Measurements from ENCODE around the gene PRELID2. TPM values are rescaled to one million over a fixed set of nuclear protein-coding genes. Genes with fewer than 3 reads are reported as not detected.

Gene PRELID2
- total RNA-seq, 2 donors from 2014 or later, result 6.7 to 14.3 TPM

DNA sequence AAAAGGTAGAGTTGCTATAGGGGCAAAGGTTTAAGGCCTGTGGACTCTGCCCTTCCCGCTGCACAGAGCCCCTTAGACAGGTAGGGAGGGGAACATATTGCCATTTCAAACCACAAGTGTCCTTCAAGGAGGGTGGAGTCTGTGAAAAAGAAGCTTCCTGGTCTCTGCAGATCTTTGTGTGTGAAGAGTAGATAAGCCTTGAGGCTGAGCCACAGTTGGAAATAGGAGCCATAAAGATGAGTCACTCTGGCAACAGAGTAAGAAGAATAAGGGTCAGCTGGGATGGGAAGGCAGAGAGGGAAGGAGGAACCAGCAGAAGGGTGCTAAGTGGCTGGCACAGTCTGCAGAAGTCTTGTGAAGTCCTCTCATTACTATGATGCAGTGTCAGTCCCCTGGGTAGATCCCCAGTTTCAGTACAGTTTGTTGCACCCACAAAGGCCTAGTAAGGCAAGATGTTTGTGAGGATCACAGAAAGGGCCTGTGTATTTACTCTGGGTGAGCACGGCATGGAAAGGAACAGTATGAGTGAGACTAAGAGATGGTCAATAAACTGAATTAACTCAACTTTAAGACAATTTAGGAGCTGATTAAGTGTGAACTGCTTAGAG is 19.6 kb upstream of the PRELID2 start:
- Mint-ChIP-seq H3K36me3 (ENCODE audit: low read depth) (no peaks in the 10 kb centered on the region), H3K27ac (peak overlapping the region; percentile 40), H3K4me1 (peaks cover 16% of the 10 kb centered on the region), H3K27me3 (ENCODE audit: insufficient read depth) (peaks cover 4% of the 10 kb centered on the region), H3K4me3 (no peak overlapping the region), H3K9me3 (no peaks in the 10 kb centered on the region)
- Histone ChIP-seq H3K4me1 (ENCODE audit: control insufficient read depth, insufficient read depth, low read length) (peaks cover 18% of the 10 kb centered on the region), H3K27me3 (ENCODE audit: control insufficient read depth, insufficient read depth, low read length, poor library complexity, severe bottlenecking) (no peaks in the 10 kb centered on the region), H3K4me3 (ENCODE audit: low read length) (no peak overlapping the region), H3K27ac (ENCODE audit: low read depth, low read length) (no peak overlapping the region), H3K9me3 (ENCODE audit: control insufficient read depth, low read length) (no peaks in the 10 kb centered on the region), H3K36me3 (ENCODE audit: control insufficient read depth, insufficient read depth, low read length) (no peaks in the 10 kb centered on the region), H3K9ac (ENCODE audit: extremely low read depth, low read length, poor library complexity, severe bottlenecking) (no peak overlapping the region)
- DNase-seq, result peak; percentile 68
- no peak for TF ChIP-seq CTCF (conservative IDR thresholded peaks at IDR 0.05)
- 67 to 87% methylated on average over 1 to 2 of the region's 2 CpGs for WGBS, 2 experiments (ENCODE audit: insufficient coverage in 1 of 2, insufficient read length in 1 of 2)

- H3K9ac ChIP-seq (ENCODE audit: extremely low read depth, low read length, poor library complexity, severe bottlenecking), result no peak overlapping the region
- WGBS, 2 experiments (ENCODE audit: insufficient coverage in 1 of 2, insufficient read length in 1 of 2), result 96% methylated on average over 2 of the region's 3 CpGs; no CpG with 5 or more reads in 1 of the 2 experiments
Measured at GRCh38 chr5:145853781-145854376, 18.7 kb upstream of the PRELID2 start.

GRCh38 chr5:145852990-145853389 is 17.8 kb upstream of the PRELID2 start:
- Histone ChIP-seq H3K27me3 (ENCODE audit: control insufficient read depth, insufficient read depth, low read length, poor library complexity, severe bottlenecking) (peaks cover 14% of the 10 kb centered on the region), H3K36me3 (ENCODE audit: control insufficient read depth, insufficient read depth, low read length) (no peaks in the 10 kb centered on the region), H3K4me3 (ENCODE audit: low read length) (no peak overlapping the region), H3K9ac (ENCODE audit: extremely low read depth, low read length, poor library complexity, severe bottlenecking) (no peak overlapping the region), H3K9me3 (ENCODE audit: control insufficient read depth, low read length) (no peaks in the 10 kb centered on the region), H3K4me1 (ENCODE audit: control insufficient read depth, insufficient read depth, low read length) (peaks cover 18% of the 10 kb centered on the region), H3K27ac (ENCODE audit: low read depth, low read length) (no peak overlapping the region)
- Mint-ChIP-seq H3K36me3 (ENCODE audit: low read depth) (no peaks in the 10 kb centered on the region), H3K4me1 (peaks cover 16% of the 10 kb centered on the region), H3K4me3 (no peak overlapping the region), H3K27me3 (ENCODE audit: insufficient read depth) (peaks cover 22% of the 10 kb centered on the region), H3K27ac (no peak overlapping the region), H3K9me3 (no peaks in the 10 kb centered on the region)
- WGBS, 2 experiments (ENCODE audit: insufficient coverage in 1 of 2, insufficient read length in 1 of 2), result 84 to 90% methylated on average over 2 to 3 of the region's 3 CpGs
- no peak for TF ChIP-seq CTCF (conservative IDR thresholded peaks at IDR 0.05)
- DNase-seq, result no peak

More at GRCh38 chr5:145853781-145854376, 18.7 kb upstream of the PRELID2 start:
- Histone ChIP-seq H3K4me1 (ENCODE audit: control insufficient read depth, insufficient read depth, low read length) (peaks cover 18% of the 10 kb centered on the region), H3K36me3 (ENCODE audit: control insufficient read depth, insufficient read depth, low read length) (no peaks in the 10 kb centered on the region), H3K4me3 (ENCODE audit: low read length) (no peak overlapping the region), H3K27me3 (ENCODE audit: control insufficient read depth, insufficient read depth, low read length, poor library complexity, severe bottlenecking) (peaks cover 5% of the 10 kb centered on the region), H3K27ac (ENCODE audit: low read depth, low read length) (no peak overlapping the region), H3K9me3 (ENCODE audit: control insufficient read depth, low read length) (no peaks in the 10 kb centered on the region)
- H3K9me3 Mint-ChIP-seq, result no peaks in the 10 kb centered on the region
- no peaks in the 10 kb centered on the region for H3K36me3 Mint-ChIP-seq (ENCODE audit: low read depth)
- peaks cover 13% of the 10 kb centered on the region for H3K27me3 Mint-ChIP-seq (ENCODE audit: insufficient read depth)
- H3K27ac Mint-ChIP-seq, result no peak overlapping the region
- peaks cover 16% of the 10 kb centered on the region for H3K4me1 Mint-ChIP-seq
- DNase-seq, result no peak
- TF ChIP-seq CTCF (conservative IDR thresholded peaks at IDR 0.05), result no peak
- no peak overlapping the region for H3K4me3 Mint-ChIP-seq

All from endodermal cell (in vitro differentiated cells).